HG03025 (cell line): ENCODE data around the gene CCL4.
A peak's percentile ranks its signal among the peaks of the same experiment; 100 is the strongest.
"Not testable (repeated sequence)": the region's sequence is repeated elsewhere in the genome, so short reads cannot be mapped to it uniquely, and the experiment has no call there.

Experiments
- ATAC-seq: cut with Tn5 transposase; IDR thresholded peaks from one replicate; pipeline ENCODE4 v1.9.1; 2021; ENCODE audit warnings: mild to moderate bottlenecking, moderate library complexity; ENCODE audit not compliant: unreplicated experiment, low FRiP score

The CCL4 gene

DNA sequence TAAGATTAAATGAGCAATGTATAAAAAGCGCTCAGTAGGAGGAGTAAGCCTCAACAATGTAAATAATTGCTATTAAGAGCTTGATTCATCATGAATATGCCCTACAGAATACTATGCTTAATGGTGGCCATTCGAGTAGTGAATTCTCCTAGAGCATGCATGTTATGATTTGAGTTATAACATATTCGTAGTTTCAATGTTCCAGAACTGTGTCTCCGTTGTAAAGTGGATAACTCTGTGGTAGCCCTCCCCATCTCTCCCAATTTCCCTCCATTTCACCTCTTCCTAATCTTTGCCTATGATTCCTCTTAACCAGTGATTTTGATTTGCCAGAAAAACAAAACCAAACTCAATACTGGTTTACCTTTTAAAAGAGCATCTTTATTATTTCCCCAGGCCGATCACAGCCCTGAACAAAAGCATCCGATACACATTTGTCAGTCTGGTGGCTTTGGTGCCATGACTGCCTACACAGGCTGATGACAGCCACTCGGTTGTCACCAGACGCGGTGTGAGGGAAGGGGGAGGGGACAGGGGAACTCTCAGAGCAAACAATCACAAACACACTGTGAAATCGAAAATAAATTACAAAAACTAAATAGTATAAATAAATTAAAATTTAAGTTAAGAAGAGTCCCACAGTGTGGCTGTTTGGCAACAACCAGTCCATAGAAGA lies 15.6 kb upstream of the CCL4 start:
- not testable (repeated sequence) for ATAC-seq

DNA sequence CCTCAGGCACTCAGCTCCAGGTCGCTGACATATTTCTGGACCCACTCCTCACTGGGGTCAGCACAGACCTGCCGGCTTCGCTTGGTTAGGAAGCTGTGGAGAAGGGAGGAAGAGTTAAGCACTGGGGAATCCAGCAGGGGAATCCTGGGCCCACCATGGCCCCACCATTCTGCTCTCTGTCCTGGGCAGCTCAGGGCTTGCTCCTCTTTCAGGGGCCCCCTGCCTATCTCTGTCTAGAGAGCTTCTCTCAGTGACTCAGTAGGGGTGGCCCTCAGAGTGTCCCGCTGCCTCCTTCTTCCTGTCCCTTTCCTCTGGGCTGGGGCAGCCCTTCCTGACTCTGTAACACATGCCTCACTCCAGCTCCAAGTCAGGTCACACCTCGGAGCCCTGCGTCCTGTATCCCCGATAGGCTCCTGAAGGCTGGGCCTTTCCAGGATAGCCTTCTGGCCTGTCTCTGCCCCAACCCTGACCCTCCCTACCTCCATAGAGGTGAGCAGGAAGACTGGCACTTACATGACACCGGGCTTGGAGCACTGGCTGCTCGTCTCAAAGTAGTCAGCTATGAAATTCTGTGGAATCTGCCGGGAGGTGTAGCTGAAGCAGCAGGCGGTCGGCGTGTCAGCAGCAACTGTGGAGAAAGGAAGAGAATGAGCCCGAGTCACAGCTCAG lies 14.8 kb upstream of the CCL4 start:
- no peak for ATAC-seq

GRCh38 chr17:36089339-36089865 lies 14.2 kb upstream of the CCL4 start:
- ATAC-seq, result no peak

- peak; percentile 71 for ATAC-seq
Observed at GRCh38 chr17:36089888-36090836, 13.5 kb upstream of the CCL4 start, which contains the start of gene CCL3. Gene CCL3, minus strand, starts transcription at chr17:36090143. Its CDS starts 85 bp downstream, at chr17:36090058.

DNA sequence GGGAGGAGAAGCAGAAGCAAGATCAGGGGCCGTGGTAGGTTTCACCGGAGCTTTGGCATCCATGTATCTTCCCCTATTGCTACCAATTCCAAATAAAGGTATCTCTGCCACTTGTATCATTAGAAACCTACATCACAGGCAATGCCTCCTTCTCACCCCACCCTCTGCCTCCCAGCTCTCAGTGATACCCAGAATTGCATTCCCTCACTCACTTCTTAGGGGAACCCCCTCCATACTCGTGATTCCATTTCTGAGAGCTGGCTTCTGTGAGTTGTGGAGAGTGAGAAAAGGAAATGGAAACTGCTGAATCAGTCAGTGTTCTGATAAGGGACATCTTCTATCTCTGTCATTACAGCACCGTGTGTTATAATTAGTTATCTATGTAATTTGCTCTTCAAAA lies 11.4 kb upstream of the CCL4 start:
- ATAC-seq, result no peak

DNA sequence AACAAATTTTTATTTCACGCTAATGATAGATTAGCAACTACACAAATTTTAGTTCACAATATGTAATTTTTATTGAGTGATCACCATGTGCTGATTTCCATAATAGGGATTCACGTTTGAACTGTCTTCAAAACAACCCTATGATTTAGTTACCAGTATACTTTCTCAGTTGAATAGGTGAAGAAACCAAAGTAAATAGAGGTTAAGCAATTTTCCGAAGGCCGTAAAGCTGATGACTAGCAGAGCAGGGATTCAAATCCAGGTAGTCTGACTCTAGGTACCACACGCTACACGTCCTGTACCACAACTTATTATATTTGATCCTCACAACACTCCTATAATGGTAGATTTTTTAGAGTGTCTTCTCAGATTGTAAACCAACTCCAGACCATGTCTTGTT lies 10.9 kb upstream of the CCL4 start:
- ATAC-seq, result not testable (repeated sequence)

- no peak for ATAC-seq
Observed at GRCh38 chr17:36094232-36094631, 9.4 kb upstream of the CCL4 start.

- ATAC-seq, result no peak
Observed at GRCh38 chr17:36094746-36095145, 8.9 kb upstream of the CCL4 start.

GRCh38 chr17:36095992-36096391 lies 7.6 kb upstream of the CCL4 start:
- no peak for ATAC-seq

DNA sequence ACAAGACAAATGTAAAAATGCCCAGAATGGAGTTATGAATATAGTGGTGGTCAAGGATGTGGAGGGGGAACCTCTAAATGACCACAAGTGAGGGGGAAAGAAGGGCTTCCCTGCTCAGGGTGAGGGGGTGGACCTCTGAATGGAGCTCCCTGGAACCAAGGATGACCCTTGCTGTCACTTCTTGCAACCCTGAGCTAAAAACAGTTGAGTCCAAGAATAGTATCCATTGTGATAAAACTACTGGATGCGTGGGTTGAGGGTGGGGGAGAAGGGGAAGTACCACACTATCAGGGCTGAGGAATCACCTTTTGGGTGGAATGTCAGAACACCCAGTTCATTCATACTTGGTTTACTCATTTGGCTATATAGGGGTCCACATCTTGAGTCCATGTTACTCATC lies 4.6 kb upstream of the CCL4 start:
- not testable (repeated sequence) for ATAC-seq

DNA sequence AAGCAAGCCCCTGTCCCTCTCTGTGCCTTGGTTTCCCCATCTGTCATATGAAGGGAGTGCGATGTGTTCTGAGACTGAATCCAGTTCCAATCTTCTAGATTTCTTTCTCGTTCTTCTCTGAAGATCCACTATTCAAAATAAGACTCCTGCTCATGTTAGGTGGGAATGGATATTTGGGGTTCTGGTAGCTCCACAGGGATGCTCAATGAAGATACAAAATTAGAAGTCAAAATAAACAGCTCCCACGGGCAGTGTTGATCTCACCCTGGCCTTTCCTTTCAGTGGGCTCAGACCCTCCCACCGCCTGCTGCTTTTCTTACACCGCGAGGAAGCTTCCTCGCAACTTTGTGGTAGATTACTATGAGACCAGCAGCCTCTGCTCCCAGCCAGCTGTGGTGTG lies 619 bp downstream of the CCL4 start:
- ATAC-seq, result not testable (repeated sequence)

GRCh38 chr17:36104701-36105181 lies 1.1 kb downstream of the CCL4 start:
- ATAC-seq, result no peak

GRCh38 chr17:36105781-36106492 lies 2.3 kb downstream of the CCL4 start:
- ATAC-seq, result no peak

- ATAC-seq, result no peak
Observed at GRCh38 chr17:36106493-36106835, 2.8 kb downstream of the CCL4 start.

DNA sequence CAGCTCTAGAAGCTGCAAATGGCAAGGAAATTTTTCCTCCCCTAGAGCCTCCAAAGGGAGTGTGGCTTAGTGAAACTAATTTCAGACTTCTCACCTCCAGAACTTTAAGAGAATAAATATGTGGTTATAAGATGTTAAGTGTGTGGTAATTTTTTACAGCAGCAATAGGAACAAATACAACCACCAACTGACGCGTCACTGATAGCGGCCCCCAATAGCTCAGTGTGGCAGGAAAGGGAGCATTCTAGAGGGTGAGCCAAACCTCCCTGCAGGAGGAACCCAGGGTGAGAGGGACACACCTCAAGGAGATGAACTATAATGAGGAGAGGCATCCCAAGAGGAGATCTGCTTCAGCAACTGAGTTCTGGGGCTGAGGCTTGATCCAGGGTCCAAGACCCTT lies 4.0 kb downstream of the CCL4 start:
- no peak for ATAC-seq

- ATAC-seq, result not testable (repeated sequence)
Observed at GRCh38 chr17:36108265-36108664, 4.6 kb downstream of the CCL4 start.

- ATAC-seq, result no peak
Observed at GRCh38 chr17:36111068-36111490, 7.5 kb downstream of the CCL4 start.

GRCh38 chr17:36112572-36112971 lies 8.9 kb downstream of the CCL4 start:
- no peak for ATAC-seq

DNA sequence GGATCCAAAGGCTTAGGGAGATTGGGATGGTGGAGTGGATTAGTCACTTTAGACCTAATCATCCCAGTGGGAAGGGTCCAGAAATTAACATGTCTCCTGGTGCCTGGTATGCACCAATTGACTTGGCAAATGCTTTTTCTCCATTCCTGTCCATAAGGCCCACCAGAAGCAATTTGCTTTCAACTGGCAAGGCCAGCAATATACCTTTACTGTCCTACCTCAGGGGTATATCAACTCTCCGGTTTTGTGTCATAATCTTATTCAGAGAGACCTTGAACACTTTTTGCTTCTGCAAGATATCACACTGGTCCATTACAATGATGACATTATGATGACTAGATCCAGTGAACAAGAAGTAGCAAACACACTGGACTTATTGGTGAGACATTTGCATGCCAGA lies 9.5 kb downstream of the CCL4 start:
- ATAC-seq, result not testable (repeated sequence)
